GM21528 (cell line): ENCODE measurements around the gene SLC66A2.

Experiments used
- ATAC-seq: cut with Tn5 transposase; IDR thresholded peaks from one replicate; pipeline ENCODE4 v1.9.1; 2021; ENCODE audit warnings: mild to moderate bottlenecking, moderate library complexity; ENCODE audit not compliant: unreplicated experiment, low FRiP score

SLC66A2 gene

DNA sequence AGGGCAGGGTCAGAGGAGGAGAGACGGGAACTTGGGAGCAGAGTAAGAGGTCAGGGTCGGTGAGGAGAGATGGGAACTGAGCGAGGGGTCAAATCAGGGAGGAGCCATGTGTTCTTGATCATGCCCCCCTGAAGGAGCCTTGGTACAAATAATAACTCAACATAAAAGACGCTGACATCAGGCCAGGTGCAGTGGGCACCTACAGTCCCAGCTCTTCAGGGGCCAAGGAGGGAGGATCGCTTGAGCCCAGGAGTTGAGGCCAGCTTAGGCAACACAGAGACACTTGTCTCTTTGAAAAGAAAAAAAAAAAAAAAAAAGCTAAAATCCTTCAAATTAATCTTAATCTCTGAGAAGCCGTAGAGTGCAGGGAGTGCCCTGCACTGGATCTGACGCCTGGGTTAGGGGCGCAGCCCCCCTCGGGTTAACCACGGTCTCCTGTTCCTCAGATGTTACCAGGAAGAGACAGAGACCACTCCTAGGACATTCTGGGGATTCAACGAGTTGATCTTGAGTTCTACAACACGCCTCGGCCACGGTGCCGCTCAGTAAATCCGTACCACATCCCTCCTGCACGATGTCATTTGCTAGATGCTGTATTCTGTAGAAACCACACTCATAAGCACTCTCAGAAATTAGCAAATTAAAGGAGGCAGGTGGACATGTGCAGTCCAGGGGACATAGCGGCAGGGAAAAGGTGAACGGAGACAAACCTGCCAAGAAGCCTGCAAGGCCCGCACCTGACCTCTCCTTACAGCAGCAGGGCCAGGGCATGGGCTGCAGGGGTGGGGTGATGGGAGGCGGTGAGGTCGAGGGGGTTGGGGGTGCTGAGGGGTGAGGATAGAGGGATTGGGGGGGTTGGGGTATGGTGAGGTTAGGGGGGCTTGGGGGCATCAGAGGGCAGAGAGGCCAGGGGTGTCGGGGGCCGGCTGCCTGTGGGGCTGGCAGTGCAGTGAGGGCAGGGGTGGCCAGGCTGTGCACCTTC lies 29.2 kb downstream of the SLC66A2 start:
- ATAC-seq: no peak

DNA sequence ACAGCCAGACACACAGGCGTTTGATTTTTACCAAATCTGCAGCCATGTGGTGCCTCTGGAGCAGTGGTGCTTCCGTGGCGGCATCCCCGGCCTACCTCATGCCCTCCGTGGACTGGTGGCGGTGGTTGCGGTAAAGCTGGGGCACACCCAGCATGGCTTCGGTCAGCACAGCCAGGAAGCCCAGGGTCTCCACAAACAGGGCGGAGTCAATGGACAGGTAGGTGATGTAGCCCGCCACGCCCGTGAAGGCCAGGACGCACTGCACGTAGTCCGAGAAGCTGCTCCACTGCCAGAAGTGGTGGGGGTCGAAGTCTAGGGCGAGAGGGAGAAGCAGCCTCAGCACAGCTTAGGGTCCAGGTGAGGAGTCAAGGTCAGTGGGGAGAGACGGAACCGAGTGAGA lies 32.4 kb downstream of the SLC66A2 start:
- ATAC-seq: no peak

DNA sequence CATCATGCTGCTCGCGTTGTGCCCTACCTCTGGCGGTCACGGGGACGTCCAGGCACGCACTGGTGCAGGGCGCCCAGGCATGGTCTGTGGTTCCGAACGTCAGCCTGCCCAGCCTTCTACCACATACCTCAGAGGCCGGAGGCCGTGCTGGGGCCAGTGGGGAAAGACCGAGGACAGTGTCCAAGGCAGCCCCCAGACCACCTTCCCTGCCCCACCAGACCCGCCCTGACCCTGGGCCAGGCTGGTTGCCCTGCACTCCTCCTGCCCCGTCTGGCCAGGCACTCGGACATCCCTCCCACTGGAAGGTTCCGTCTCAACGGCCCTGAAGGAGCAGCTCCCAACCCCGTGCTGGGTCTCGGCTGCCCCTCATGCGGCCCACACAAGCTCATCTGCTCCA lies 32.8 kb downstream of the SLC66A2 start:
- ATAC-seq: no peak

- ATAC-seq: no peak
Measured at GRCh38 chr18:79917853-79918614, 33.4 kb downstream of the SLC66A2 start.

- ATAC-seq: no peak
Measured at GRCh38 chr18:79917169-79917852, 34.1 kb downstream of the SLC66A2 start.

- ATAC-seq: no peak
Measured at GRCh38 chr18:79916546-79917168, 34.8 kb downstream of the SLC66A2 start.

GRCh38 chr18:79916128-79916494 lies 35.3 kb downstream of the SLC66A2 start:
- ATAC-seq: no peak

DNA sequence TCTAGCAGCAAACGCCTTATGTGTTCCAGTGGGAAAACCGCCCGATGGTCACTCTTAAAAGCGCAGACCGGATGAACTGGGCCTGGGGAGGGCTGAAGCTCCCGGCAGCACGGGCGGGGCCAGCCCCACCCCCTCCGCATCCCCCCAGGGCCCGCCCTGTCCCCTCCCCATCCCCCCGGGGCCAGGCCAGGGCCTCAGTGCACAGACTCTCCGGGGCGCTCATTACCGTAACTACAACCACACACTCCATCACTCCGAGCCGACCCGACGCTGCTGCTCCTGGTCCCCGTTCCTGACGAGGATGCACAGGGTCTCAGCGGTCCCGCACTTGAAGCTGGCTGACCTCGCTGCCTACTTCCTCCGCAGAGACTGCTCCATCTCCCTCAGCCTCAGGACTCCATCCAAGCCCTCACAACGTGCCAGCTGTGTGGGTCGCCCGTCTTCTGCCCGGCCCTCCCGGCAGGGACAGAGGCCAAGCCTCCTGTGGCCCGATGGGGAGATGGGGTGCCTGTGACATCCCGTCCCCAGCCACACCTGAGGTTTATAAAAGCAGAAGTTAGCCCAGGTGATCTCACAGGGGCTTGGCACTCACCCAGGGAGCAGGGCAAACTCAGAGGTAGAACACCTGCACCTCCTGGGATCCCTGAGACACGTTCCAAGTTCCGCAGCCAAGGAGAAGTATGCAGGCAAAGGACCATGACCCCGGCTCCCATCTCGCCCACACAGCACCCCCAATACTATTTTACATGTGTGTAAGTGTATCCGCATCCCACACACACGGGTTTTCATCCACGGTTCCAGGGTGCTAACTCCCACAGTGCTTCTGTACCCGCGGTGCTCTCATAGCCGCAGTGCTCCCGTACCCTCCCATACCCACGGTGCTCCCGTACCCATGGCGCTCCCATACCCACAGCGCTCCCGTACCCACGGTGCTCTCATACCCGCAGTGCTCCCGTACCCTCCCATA lies 36.0 kb downstream of the SLC66A2 start:
- no peak for ATAC-seq

- no peak for ATAC-seq
Measured at GRCh38 chr18:79914614-79915160, 36.8 kb downstream of the SLC66A2 start.

GRCh38 chr18:79912994-79913831 lies 38.2 kb downstream of the SLC66A2 start:
- no peak for ATAC-seq

GRCh38 chr18:79912409-79912991 lies 39.0 kb downstream of the SLC66A2 start:
- no peak for ATAC-seq

GRCh38 chr18:79911344-79912270 lies 39.8 kb downstream of the SLC66A2 start:
- ATAC-seq: no peak

- ATAC-seq: no peak
Measured at GRCh38 chr18:79910563-79911343, 40.7 kb downstream of the SLC66A2 start.

GRCh38 chr18:79906706-79907105 lies 44.7 kb downstream of the SLC66A2 start:
- no peak for ATAC-seq

- no peak for ATAC-seq
Measured at GRCh38 chr18:79905993-79906392, 45.5 kb downstream of the SLC66A2 start.

DNA sequence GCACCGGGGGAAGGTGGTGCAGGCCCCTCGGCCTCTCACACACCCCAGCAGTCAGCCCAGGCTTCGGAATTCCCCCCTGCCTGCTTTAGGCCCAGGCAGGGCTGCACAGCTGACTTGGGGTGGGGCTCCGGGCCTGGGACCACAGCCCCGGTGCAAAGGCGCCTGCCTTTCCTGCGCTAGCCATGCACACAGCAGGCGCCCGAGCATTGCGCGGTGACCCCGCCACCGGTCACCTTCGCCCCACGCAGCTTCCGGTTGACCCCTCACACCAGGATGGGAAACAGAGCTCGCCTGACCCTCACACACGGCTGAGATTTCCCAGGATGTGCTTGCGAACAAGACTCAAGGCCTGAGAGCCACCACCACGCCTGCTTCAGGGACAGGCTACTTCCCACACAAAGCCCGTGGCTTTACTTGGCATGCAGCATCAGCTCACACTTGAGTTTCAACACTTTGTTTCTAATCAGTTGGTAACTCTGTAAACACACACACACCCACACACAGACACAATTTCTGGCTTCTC lies 46.0 kb downstream of the SLC66A2 start:
- ATAC-seq: no peak
